HG03064 (cell line): ENCODE results near the gene VEGFC.

Experiments used
- ATAC-seq: cut with Tn5 transposase; IDR thresholded peaks from one replicate; pipeline ENCODE4 v1.9.1; 2021; ENCODE audit warnings: low read depth; ENCODE audit not compliant: unreplicated experiment

The VEGFC gene

DNA sequence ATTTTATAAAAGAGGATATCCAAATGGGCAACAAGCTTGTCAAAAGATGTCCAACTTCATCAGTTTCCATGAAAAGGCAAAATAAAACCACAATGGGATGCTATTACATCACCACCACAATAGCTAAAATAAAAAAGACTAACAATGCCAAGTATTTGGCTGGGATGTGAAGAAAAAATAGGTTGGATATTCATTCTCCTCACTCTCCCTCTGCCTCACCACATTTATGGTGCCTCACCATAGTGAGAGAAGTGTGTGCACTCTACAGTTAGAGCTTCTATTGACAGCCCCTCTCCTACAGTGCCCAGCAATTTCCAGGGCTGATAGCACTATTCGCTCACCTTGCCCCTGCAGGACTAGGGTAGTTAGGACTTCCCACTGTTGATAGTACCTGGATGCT is 25.5 kb downstream of the VEGFC start:
- no peak for ATAC-seq

- ATAC-seq = no peak
Measured at GRCh38 chr4:176762661-176763308, 29.9 kb downstream of the VEGFC start.

DNA sequence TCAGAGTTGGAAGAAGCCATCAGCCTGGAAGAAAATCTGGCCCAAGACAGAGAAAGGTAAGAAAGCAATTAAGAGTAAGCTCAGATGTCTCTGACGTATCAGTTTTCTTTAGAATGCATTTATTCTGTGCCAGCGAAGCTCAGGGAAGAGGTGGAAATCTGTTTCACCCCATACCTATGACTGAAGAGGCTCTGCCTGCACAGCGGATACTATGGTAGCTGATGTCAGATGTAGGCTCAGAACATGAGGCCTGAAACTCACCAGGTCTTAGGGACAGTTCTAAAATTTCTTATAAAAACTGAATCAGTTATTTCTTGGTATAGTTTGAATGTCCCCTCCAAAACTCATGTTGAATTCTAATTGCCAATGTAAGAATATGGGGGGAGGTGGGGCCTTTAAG is 30.9 kb downstream of the VEGFC start:
- ATAC-seq = no peak

DNA sequence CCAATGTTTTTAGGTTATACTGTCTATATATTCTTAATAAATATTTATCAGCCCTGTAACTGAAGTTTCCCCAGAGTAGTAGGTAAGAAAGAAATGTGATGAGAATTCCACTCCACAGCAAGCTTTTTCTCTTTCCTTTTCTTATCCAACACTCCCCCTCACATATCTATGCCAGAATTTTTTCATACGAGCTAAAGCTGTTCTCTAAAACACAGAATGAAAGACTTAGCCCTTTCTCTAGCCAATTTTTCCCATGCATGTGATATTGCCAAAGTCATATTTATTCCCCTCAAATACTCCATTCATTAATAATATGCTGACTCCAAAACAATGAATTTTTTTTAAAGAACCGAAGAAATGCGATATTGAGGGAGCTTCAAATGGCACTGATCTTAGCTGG is 32.3 kb downstream of the VEGFC start:
- ATAC-seq = no peak

DNA sequence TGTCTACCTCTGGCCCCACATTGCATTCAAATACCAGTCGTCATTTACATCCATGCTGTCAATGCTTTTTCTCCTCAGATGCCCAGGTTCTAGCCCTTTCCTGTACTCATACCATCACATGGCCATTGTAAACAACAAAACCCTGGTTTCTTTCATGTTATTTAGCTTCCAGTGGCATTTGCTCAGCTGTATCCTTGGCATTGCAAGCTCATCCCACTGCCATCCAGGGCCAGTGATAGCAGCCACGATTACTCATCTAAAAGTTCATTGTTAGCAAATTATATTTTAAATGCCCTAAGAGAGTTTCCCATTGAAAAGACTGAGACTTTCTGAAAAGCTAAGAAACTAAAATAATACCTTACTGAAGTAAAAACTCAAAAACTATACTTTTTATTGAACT is 34.0 kb downstream of the VEGFC start:
- ATAC-seq = no peak

DNA sequence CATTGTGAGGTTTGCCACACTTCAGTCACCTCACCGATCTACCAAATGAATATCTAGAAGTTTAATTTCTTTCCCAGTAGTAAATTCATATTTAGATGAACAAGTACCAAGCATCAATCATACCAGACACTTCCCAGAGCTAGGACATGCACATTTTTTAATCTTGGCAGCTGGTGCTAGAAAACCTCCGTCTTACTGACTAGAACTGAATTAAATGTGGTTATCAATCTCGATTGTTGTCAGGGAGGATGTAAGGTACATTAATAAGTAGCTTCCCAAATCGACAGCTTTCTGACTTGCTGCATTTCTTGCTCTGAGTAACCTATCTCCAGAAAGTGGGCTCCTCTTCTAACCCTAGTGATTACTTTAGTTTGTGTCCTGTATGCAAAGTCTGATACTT is 34.4 kb downstream of the VEGFC start:
- no peak for ATAC-seq

GRCh38 chr4:176755613-176756012 is 37.1 kb downstream of the VEGFC start:
- no peak for ATAC-seq

DNA sequence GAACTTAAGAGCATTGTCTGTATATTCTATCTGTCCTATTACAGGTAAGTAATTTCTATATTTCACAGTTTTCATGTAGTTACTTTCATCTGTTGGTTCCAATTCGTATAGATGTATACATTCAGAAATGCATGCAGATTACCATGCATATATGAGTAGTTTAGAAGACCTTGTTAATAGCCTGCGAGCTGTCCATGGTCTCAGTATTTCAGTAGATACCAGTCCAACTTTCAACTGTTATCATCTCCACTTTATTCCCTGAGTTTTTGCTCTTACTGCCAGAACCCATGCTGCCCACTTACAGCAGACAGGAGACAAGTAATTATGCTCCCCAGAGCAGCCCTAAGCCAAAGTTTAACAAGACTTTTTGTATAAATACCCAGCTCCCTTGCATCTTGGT is 37.7 kb downstream of the VEGFC start:
- ATAC-seq = no peak

- no peak for ATAC-seq
Measured at GRCh38 chr4:176753049-176753448, 39.7 kb downstream of the VEGFC start.

GRCh38 chr4:176752191-176752749 is 40.5 kb downstream of the VEGFC start:
- ATAC-seq = no peak

DNA sequence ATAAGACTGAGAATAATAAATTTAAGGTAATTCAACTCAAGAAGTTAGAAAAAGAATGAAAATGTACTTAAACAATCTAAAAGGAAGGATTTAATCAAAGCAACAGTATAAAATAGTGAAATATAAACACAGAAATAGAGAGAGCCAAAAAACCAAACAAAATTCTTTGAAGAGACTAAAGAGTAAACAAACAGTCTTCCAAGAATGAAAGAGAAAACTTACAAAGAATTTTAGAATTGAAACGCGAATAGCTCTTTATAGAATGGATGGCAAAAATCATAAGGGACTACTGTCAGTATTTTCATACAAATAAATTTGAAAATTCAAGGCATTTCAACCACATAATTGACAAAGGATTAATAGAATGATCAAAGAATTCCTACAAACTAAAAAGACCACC is 41.7 kb downstream of the VEGFC start:
- ATAC-seq = no peak

DNA sequence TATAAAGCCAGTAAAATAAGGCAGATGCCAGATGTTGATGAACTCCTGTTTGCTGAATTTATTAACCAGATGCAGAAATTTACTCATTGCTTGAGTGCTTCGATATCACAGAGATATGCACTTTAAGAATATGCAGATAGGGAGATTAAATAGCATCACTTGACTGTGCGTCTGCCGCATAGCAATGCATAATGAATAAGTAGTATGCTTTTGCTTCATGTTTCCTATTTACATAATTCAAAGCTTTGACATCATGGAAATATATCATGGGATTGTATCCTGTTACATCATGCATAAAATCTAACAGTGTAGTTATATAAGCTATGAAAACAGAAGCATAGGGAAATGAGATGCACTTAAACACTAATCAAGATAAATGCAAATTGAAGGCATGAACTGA is 45.9 kb downstream of the VEGFC start:
- no peak for ATAC-seq

DNA sequence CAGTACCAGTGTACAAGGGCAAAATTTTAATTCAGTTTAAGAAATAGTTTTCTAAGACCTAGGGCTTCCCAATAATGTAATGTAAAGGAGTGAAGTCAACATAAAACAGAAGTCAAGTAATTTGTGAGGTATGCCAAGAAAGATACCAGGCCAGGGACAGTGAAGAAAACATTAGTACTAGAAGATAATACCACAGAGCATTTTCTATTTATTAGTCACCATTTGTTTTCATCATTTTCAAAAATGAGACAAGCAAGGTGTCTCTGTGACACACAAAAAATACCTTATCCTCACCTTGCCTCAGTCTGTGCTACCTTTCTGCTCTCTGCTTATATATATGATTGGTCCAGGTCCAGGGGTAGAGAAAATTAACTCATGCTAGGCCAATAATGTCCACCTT is 46.8 kb downstream of the VEGFC start:
- no peak for ATAC-seq

- no peak for ATAC-seq
Measured at GRCh38 chr4:176744091-176744490, 48.6 kb downstream of the VEGFC start.

GRCh38 chr4:176742211-176742610 is 50.5 kb downstream of the VEGFC start:
- no peak for ATAC-seq

GRCh38 chr4:176741253-176741652 is 51.5 kb downstream of the VEGFC start:
- no peak for ATAC-seq

DNA sequence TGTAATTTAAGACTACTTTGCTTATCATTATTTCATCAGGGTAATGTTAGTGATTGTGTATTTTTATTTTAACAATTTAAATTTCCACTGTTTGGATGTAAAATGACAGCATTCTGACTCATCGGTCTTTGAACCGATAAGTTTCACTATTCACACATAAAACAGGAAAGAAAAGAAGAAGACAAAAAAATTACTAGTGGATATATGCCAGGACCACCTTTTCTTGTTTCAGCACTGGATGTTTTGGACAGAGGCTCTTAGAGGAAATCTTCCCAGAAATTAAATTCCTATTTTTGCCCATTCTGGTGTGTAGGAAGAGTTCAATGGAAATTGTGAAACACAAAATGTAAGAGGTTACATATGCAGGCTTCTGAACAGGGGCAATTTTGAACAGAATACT is 57.4 kb downstream of the VEGFC start:
- ATAC-seq = no peak

DNA sequence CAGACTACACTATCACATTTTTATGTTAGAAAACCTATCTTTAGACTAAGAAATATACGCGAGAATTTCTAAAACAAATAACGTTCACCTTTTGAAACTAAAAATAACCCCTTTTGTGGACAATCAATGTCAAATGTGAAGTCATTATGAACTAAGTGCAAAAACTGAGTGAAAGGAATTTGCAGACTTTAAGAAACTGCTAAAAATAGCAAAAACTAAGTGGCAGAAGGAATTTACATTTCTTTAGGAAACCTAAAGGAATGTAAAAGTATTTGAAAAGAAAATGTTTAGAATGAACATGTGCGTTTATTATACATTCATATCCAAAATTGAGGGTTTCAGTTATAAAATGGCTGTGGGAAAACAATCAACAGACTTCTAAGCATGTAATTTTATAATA is 58.3 kb downstream of the VEGFC start:
- no peak for ATAC-seq

DNA sequence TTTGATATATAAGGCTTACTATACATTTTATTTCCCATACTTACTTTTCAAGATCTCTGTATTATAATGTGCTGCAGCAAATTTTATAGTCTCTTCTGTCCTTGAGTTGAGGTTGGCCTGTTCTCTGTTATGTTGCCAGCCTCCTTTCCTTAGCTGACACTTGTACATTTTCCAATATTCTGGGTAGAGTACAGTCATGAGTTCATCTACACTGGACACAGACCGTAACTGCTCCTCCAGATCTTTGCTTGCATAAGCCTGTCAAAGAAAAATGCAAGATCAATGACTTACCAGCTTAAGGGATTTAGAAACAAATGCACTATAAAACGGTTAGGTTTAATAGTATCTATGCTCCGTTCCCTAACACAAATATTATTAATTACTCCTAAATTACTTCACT is 63.2 kb downstream of the VEGFC start:
- no peak for ATAC-seq

DNA sequence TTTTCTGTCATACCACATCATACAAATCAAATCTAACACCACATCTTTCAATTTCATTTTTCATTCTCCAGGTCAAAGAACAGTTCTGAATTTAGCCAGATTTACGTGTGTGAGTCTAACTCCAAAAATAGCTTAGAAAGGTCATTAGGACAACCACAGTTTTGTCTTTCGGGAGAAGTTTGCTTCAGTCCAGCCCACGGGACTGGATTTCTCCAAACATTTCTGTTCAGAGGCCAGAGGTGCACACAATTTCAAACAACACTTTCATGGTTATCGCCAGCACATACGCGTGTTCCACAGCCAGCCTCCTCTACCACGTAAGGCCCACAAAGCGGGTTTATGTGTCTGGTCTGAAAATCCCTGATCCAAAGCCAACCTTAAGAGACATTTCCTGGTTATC is 65.9 kb downstream of the VEGFC start:
- no peak for ATAC-seq

DNA sequence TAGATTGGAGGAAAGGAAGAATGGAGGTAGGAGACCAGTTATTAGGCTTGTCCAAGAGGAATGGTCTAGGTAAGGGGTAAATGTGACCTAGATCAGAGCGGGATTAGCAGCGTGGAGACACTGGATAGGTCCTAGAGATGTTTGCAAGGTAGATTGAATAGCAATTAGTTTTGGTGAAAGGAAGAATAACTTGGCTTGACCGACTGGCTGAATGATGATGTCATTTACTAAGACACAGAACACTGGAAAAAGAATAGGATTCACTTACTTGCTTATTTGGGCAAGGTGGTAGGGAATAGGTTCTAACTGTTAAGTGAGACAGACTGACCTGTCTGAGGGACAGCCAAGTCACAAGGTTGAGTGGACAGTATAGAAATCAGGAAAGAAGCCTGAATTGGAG is 71.3 kb downstream of the VEGFC start:
- no peak for ATAC-seq

GRCh38 chr4:176718881-176719280 is 73.8 kb downstream of the VEGFC start:
- ATAC-seq = no peak

- ATAC-seq = no peak
Measured at GRCh38 chr4:176717237-176717636, 75.5 kb downstream of the VEGFC start.
